Caki2 (cell line): ENCODE results near the gene LIPG. TPM values are rescaled to one million over a fixed set of nuclear protein-coding genes. Genes with fewer than 3 reads are reported as not detected.
"Not testable (repeated sequence)": the region's sequence is repeated elsewhere in the genome, so short reads cannot be mapped to it uniquely, and the experiment has no call there.

Experiments used
- DNase-seq: peaks from one replicate; pipeline ENCODE4 v3.0.0-alpha.2; 2015; ENCODE audit warnings: low read depth
- in situ Hi-C: cut with HindIII; loops from 2 replicates; pipeline ENCODE4 v1.10.0; 2016; ENCODE audit warnings: low sequenced_read_pairs, low pct_unique_long_range_greater_than_20kb, mixed read lengths
- total RNA-seq: library from RNA; depleted of rRNA; stranded (reverse); fragments of >200 nt; shearing (Covaris generic); gene quantifications from 2 replicates; pipeline ENCODE4 v1.2.3, GENCODE V29; 2014; ENCODE audit warnings: low replicate concordance

The LIPG gene
- total RNA-seq, 1 experiment from 2014 or later = 4.5 TPM

DNA sequence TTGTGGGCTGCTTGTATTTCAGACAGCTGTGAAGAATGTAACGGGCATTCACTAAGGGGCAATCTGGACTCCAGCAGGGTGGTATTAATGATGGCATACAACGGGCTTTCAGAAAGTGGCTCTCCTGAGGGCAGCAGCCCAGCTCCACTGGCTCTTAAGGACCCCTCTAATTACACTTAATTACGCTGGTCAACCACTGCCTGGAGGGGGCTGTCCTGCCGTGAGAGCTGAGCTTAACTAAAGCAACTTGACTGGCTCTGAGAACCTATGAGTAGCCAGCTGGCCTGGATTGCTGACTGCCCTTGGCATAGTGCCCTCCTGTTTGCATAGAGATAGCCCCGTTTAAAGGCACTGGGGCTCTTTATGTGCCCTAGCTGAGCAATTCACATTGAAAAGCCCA is 3.8 kb downstream of the LIPG start:
- DNase-seq = no peak
- in situ Hi-C loops = no loop called here

DNA sequence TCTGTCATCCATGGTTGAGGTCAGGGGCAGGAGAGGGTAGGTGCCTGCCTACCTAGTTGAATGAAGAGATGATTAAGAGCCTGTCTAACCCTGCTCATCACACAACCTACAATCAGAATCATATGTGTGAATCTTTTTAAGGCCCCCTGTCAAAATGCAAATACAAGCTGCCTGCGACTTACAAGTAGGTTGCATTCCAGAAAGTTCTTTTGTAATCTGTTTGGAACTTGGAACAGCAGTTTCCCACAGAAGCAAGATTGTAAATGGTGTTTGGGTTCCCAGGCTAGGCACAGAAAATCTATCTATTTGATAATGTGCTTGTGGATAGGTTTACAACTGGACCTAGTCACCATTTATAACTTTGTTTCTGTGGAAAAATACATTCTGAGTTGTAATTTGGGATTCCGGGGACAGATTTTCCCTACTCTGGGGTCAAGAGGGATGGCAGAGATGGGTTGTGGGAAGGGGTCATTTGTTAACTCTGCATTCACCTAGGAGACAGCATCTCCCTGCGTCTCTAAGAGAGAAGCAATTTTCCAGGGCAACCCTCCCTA is 4.4 kb downstream of the LIPG start:
- DNase-seq = no peak
- in situ Hi-C loops = no loop called here

DNA sequence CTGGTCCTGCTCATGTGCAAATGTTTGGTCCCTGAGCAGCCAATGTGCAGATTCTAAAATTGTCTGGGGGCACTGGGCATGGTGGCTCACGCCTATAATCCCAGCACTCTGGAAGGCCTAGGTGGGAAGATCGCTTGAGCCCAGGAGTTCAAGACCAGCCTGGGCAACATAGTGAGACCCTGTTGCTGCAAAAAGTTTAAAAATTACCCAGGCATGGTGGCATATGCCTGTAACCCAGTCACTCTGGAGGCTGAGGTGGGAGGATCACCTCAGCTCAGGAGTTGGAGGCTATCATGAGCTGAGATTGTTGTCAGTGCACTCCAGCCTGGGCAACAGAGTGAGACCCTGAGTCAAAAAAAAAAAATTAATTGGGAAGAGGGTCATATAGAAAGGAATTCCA is 5.1 kb downstream of the LIPG start:
- in situ Hi-C loops = no loop called here
- no peak for DNase-seq

DNA sequence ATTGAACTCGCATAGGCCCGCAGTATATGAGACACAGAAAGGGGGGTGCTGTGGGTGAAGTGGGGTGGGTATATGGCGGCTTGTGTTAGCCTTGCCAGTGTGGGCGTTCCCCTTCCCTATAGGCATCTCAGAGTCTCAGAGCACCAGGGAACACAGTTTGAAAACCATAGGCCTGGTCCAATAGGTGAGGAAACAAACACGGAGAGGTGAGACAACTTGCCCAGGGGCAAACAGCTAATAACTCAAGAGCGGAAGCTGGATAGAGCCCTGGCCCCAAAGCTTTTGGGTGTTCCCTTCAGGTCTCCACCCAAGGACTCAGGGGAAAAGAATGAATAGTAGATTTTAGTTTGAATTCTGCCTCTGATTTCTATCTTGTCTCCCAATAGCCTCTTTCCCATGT is 7.9 kb downstream of the LIPG start:
- in situ Hi-C loops = no loop called here
- no peak for DNase-seq

- DNase-seq = no peak
- in situ Hi-C loops = no loop called here
Measured at GRCh38 chr18:49570836-49571235, 9.0 kb downstream of the LIPG start.

DNA sequence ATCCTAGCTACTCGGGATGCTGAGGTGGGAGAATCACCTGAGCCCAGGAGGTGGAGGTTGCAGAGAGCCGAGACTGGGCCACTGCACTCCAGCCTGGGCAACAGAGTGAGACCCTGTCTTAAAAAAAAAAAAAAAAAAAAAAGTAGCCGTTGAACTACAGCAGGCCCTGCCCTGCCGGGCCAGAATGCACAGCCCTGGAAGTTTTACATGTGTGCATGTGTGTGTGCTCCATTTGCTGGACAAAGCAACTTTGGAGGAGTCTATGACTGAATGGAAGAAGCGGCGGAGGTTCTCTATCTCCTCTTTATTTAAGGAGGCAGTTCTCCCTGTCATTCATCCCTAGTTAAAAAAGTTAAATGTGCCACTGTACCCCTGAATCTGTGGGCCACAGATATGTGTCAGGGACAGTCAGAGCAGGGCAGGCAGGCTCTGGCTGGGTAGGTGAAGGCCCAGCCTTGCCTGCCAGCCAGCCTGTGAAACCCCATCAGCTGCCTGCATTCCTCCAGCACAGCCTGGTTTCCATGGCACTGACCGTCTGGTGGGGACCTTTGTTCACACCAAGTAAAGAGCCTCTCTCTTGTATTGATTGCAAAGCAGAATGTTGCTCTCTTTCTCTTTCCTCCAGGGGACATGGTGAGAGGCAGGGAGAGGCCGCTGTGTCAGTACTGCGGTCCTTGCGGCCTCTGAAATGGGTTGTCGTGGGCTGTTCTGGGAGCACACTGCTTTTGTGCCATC is 10.9 kb downstream of the LIPG start:
- in situ Hi-C loops = no loop called here

DNA sequence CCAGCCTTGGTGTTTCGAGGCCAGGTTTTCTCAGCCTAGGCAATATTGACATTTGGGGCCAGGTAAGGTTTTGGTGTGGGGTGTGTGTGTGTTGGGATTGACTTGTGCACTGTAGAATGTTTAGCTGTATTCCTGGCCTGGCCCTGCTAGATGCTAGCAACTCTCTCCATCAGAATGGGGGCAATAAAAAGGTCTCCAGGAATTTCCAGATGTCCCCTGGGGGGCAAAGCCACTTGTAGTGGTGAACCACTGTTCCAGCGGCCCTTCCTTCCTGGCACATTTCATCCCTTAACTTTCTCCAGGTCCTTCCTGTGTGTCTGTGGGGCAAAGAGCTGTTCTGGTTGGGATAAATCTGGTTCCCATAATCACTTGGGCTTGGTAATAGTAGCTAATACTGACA is 12.0 kb downstream of the LIPG start:
- in situ Hi-C loops = no loop called here
- no peak for DNase-seq

More for the DNA sequence above, 10.9 kb downstream of the LIPG start:
- DNase-seq = no peak

GRCh38 chr18:49579041-49579440 is 17.2 kb downstream of the LIPG start:
- DNase-seq, in situ Hi-C loops: not testable (repeated sequence)

GRCh38 chr18:49579583-49579982 is 17.7 kb downstream of the LIPG start:
- in situ Hi-C loops, DNase-seq: not testable (repeated sequence)

- in situ Hi-C loops = no loop called here
- DNase-seq = no peak
Measured at GRCh38 chr18:49580279-49580678, 18.4 kb downstream of the LIPG start.

- in situ Hi-C loops = no loop called here
- DNase-seq = no peak
Measured at GRCh38 chr18:49581371-49581770, 19.5 kb downstream of the LIPG start.

- peak; percentile 59 for DNase-seq
- in situ Hi-C loops = no loop called here
Measured at GRCh38 chr18:49582579-49582978, 20.7 kb downstream of the LIPG start.

DNA sequence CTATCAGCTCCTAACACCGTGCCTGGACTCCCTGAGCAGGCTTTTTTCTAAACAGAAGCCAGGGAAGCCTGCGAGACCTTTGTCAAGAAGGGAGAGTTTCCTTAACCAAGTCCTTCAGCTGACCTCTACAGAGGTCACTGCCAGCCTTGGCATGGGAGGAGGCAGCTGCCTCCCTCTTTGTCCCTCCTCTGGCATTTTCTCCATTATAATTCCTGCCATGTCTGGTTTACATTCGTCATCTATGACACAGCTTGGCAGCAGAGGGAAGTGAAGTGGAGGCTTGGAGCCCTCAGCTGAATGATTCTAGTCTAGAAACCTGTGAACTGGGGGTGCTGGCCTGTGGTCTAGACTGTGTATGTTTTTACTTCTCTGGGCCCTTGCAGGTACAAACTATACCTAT is 22.5 kb downstream of the LIPG start:
- in situ Hi-C loops = no loop called here
- DNase-seq = no peak

DNA sequence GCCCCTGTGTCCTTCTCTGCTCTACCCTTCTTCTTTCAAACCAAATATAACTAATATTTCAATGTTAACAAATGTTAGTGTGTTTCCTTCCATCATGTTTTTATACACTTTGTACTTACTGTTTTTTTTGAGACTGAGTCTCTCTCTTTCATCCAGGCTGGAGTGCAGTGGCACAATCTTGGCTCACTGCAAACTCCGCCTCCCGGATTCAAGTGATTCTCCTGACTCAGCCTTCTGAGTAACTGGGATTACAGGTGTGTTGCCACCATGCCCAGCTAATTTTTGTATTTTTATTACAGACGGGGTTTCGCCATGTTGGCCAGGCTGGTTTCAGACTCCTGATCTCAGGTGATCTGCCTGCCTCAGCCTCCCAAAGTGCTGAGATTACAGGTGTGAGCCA is 23.1 kb downstream of the LIPG start:
- DNase-seq = not testable (repeated sequence)

DNA sequence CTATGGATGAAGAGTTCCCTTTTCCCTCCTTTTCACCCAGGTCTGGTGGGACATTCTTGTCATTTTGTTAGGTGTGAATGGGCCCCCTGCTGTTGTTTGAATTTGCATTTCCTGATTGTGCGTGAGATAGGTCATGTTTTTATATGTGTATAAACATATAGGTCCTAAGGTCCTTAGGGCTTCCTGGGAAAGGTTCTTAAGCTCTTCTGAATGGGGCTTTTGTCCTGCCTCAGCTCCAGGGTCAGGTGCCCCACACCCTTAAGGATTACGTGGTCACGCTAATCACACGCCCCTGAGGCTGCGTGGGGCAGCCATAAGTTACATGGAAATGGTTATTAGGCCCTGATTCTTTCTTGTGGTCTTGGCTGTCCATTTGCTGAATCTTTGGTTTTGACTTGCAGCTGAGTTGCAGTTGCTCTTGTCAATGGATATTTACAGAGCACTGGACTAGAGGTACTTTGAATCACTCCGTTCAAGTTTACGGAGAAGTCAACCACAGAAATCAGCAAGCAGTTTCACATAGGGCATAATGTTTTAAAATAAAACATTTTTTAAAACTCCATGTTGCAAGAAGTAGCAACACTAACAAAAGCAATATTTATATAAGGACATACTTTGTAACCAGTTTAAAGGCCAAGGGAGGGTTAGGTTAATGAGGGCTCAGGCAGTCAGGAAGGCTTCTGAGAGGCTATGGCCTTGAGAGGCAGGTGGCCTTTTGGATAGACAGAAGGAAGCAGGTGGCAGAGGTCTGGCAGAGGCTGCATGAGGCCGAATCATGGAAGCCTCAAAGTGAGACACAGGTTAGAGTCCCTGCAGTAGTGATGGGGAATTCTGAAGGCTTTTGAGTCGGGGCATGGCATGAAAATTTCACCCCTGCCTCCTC is 24.2 kb downstream of the LIPG start:
- in situ Hi-C loops = no loop called here
- no peak for DNase-seq

More for the DNA sequence above, 23.1 kb downstream of the LIPG start:
- in situ Hi-C loops = not testable (repeated sequence)

DNA sequence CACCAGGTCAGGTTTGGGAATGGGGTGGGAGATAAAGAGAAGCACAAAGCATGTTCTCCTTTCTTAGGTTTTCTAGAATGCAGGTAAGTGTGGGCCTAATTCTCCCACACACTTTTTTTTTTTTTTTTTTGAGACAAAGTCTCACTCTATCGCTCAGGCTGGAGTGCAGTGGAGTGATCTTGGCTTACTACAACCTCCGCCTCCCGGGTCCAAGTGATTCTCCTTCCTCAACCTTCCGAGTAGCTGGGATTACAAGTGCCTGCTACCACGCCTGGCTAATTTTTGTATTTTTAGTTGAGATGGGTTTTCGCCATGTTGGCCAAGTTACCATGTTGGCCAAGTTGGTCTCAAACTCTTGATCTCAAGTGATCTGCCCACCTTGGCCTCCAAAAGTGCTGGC is 26.3 kb downstream of the LIPG start:
- no peak for DNase-seq
- in situ Hi-C loops = no loop called here

GRCh38 chr18:49588971-49589370 is 27.1 kb downstream of the LIPG start:
- DNase-seq = no peak
- in situ Hi-C loops = no loop called here

DNA sequence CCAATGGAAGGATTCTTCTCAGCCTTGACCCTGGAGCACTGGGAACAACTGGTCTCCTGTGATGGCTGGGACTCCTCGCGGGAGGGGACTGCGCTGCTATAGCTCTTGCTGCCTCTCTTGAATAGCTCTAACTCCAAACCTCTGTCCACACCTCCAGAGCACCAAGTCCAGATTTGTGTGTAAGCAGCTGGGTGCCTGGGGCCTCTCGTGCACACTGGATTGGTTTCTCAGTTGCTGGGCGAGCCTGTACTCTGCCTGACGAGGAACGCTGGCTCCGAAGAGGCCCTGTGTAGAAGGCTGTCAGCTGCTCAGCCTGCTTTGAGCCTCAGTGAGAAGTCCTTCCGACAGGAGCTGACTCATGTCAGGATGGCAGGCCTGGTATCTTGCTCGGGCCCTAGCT is 28.8 kb downstream of the LIPG start:
- in situ Hi-C loops = no loop called here

DNA sequence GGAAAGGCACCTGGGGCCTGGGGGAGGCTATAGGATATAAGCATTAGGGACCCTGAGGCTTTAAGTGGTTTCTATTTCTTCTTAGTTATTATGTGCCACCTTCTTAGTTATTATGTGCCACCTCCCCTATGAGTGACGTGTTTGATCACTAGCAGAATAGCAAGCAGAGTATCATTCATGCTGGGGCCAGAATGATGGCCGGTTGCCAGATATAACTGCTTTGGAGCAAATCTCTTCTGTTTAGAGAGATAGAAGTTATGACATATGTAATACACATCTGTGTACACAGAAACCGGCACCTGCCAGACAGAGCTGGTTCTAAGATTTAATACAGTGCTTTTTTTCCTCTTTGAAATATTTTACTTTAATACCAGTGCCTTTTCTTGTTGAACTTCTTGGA is 29.4 kb downstream of the LIPG start:
- in situ Hi-C loops = no loop called here
- DNase-seq = no peak

More for the DNA sequence above, 28.8 kb downstream of the LIPG start:
- no peak for DNase-seq
